ENCODE results near the gene CFAP99.

DNA sequence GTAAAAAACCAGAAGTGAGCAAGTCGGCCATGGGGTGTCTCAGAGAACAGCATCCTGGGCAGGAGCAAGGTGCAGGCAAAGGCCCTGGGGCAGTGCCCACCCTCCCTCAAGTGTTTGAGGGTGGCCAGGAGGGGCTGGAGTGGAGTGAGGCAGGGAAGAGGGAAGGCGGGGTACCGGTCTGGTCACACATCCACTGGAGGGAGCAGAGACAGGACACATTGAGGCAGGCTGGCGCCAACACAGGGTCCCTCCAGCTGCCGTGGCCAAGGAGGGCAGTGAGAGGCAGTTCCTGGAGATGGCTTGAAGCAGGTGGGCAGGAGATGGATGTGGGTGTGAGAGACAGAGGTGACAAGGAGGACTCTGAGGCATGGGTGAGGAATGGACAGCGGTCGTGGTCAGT lies 29.8 kb downstream of the CFAP99 start:
- TF ChIP-seq EZH2 (IDR thresholded peaks at IDR 0.05) (no peak), POLR2AphosphoS5 (IDR thresholded peaks at IDR 0.05; ENCODE audit: borderline replicate concordance, low read depth, low read length) (no peak), FOXP2 (optimal IDR thresholded peaks at IDR 0.05; ENCODE audit: control extremely low read depth, extremely low read length, insufficient read depth) (no peak)
